OCI-LY7 (cell line): ENCODE measurements around the gene CINP. TPM values are rescaled to one million over a fixed set of nuclear protein-coding genes. Genes with fewer than 3 reads are reported as not detected.

ENCODE experiments used
- BruUV-seq: library from RNA; stranded (reverse); fragments of 400-500 nt; replicated peaks from 2 replicates; lab custom pipeline; 2021; lab: Mats Ljungman, UMichigan
- CTCF ChIA-PET: fragments of 300-600 bp; sonication (Branson Sonifier 250); formaldehyde crosslinking; loops from one replicate; lab custom pipeline; 2022; ENCODE audit warnings: antibody characterized with exemption; ENCODE audit not compliant: unreplicated experiment; lab: Charles Lee
- POLR2A ChIA-PET: fragments of 300-600 bp; sonication (Branson Sonifier 250); formaldehyde crosslinking; loops from one replicate; lab custom pipeline; 2022; ENCODE audit warnings: antibody characterized with exemption; lab: Charles Lee
- DNase-seq: peaks from one replicate; pipeline ENCODE4 v3.0.0-alpha.2; 2015; ENCODE audit warnings: low spot score
- H2AFZ ChIP-seq: fragments of 200-600 bp; sonication (generic), shearing (Covaris generic); 2 replicates; pipeline ENCODE4 v1.6.1; 2014; ENCODE audit warnings: mild to moderate bottlenecking, antibody characterized with exemption, low read length, moderate library complexity
- H3K27ac ChIP-seq: fragments of 200-600 bp; sonication (generic); 2 replicates; pipeline ENCODE4 v1.5.1; 2014; ENCODE audit warnings: mixed run types, low read depth, mild to moderate bottlenecking, moderate library complexity, low read length, inconsistent platforms; ENCODE audit not compliant: poor library complexity, severe bottlenecking
- H3K36me3 ChIP-seq: fragments of 200-600 bp; sonication (generic); 2 replicates; pipeline ENCODE4 v1.6.1; 2014; ENCODE audit warnings: mild to moderate bottlenecking, antibody characterized with exemption, low read length, moderate library complexity, mixed read lengths; ENCODE audit not compliant: insufficient read depth
- H3K4me1 ChIP-seq: fragments of 200-600 bp; sonication (generic); 2 replicates; pipeline ENCODE4 v1.5.1; 2014; ENCODE audit warnings: mild to moderate bottlenecking, low read length; ENCODE audit not compliant: insufficient read depth, poor library complexity, severe bottlenecking
- H3K4me2 ChIP-seq: fragments of 200-600 bp; sonication (generic); 2 replicates; pipeline ENCODE4 v1.6.1; 2014; ENCODE audit warnings: mild to moderate bottlenecking, low read length
- H3K4me3 ChIP-seq: fragments of 200-600 bp; sonication (generic); 2 replicates; pipeline ENCODE4 v1.5.1; 2014; ENCODE audit warnings: mild to moderate bottlenecking, low read depth, low read length; ENCODE audit not compliant: poor library complexity, severe bottlenecking
- H3K79me2 ChIP-seq: fragments of 200-600 bp; sonication (generic); 2 replicates; pipeline ENCODE4 v1.6.1; 2016; ENCODE audit warnings: low read depth, mild to moderate bottlenecking, low read length, moderate library complexity, mixed read lengths; ENCODE audit not compliant: insufficient read depth
- H3K9me2 ChIP-seq: fragments of 200-600 bp; sonication (generic); 2 replicates; pipeline ENCODE4 v1.6.1; 2016; ENCODE audit warnings: mild to moderate bottlenecking, low read length, mixed read lengths; ENCODE audit not compliant: insufficient read depth
- H3K9me3 ChIP-seq: fragments of 200-600 bp; sonication (generic); 2 replicates; pipeline ENCODE4 v1.6.1; 2014; ENCODE audit warnings: mild to moderate bottlenecking, mixed run types, low read length, mixed read lengths
- H4K20me1 ChIP-seq: fragments of 200-600 bp; sonication (generic); 2 replicates; pipeline ENCODE4 v1.6.1; 2014; ENCODE audit warnings: mild to moderate bottlenecking, antibody characterized with exemption, low read length, moderate library complexity, mixed read lengths; ENCODE audit not compliant: insufficient read depth
- EZH2phosphoT487 ChIP-seq: fragments of 200-600 bp; sonication (generic); IDR thresholded peaks from 2 replicates; pipeline ENCODE4 v1.6.1; 2018; ENCODE audit warnings: low read depth, borderline replicate concordance, mild to moderate bottlenecking, mixed run types, antibody characterized with exemption, low read length, moderate library complexity, mixed read lengths
- intact Hi-C: fragments of 100-400 bp; cut with micrococcal nuclease; formaldehyde crosslinking; loops from one replicate; pipeline ENCODE4 v1.10.0; 2022; ENCODE audit not compliant: unreplicated experiment
- total RNA-seq, 2 experiments: library from RNA; depleted of rRNA in 1 of 2; stranded (reverse); fragments of >200 nt in 1 of 2; shearing (Covaris generic) in 1 of 2; gene quantifications; 2 replicates each; pipeline ENCODE4 v1.2.3, GENCODE V29; 2014 to 2022
- TF ChIP-seq, protein P1 (sequence below): fragments of 200-600 bp; sonication (generic); conservative IDR thresholded peaks from 2 replicates; pipeline ENCODE4 v1.5.1; 2014; ENCODE audit warnings: mild to moderate bottlenecking, antibody characterized with exemption, low read length, moderate library complexity, mixed read lengths

Gene CINP
- total RNA-seq, 2 experiments from 2014 or later, result 28.2 to 29.8 TPM

DNA sequence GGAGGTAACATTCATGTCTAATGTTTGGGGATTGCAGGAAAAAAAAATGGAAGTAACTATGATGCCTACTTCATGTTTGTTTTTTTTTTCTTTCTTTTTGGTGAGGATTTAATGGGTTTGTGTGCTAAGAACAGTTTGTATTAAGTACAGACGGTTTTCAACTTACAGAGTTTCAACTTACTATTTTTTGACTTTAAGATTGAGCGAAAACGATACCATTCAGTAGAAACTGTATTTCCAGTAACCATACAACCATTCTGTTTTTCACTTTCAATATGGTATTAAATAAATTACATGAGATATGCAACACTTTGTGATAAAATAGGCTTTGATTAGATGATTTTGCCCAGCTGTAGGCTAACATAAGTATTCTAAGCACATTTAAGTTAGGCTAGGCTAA is 10.4 kb upstream of the CINP start:
- H3K79me2 ChIP-seq, result no peaks in the 10 kb centered on the region
- TF ChIP-seq EZH2phosphoT487, result no peak
- TF ChIP-seq, protein P1, sequence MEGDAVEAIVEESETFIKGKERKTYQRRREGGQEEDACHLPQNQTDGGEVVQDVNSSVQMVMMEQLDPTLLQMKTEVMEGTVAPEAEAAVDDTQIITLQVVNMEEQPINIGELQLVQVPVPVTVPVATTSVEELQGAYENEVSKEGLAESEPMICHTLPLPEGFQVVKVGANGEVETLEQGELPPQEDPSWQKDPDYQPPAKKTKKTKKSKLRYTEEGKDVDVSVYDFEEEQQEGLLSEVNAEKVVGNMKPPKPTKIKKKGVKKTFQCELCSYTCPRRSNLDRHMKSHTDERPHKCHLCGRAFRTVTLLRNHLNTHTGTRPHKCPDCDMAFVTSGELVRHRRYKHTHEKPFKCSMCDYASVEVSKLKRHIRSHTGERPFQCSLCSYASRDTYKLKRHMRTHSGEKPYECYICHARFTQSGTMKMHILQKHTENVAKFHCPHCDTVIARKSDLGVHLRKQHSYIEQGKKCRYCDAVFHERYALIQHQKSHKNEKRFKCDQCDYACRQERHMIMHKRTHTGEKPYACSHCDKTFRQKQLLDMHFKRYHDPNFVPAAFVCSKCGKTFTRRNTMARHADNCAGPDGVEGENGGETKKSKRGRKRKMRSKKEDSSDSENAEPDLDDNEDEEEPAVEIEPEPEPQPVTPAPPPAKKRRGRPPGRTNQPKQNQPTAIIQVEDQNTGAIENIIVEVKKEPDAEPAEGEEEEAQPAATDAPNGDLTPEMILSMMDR, result no peak
- H3K4me3 ChIP-seq, result no peak overlapping the region
- peaks cover 4% of the 10 kb centered on the region for H3K36me3 ChIP-seq
- H3K9me2 ChIP-seq, result no peaks in the 10 kb centered on the region
- H3K27ac ChIP-seq, result no peak overlapping the region
- POLR2A ChIA-PET, result no interaction called here
- H2AFZ ChIP-seq, result no peak overlapping the region
- no peaks in the 10 kb centered on the region for H3K9me3 ChIP-seq
- no peak for DNase-seq
- no TSS peak for BruUV-seq
- peaks cover 27% of the 10 kb centered on the region for H3K4me1 ChIP-seq
- no peak overlapping the region for H3K4me2 ChIP-seq
- H4K20me1 ChIP-seq, result no peaks in the 10 kb centered on the region
- CTCF ChIA-PET, result no interaction called here
- intact Hi-C loops, result no loop called here

DNA sequence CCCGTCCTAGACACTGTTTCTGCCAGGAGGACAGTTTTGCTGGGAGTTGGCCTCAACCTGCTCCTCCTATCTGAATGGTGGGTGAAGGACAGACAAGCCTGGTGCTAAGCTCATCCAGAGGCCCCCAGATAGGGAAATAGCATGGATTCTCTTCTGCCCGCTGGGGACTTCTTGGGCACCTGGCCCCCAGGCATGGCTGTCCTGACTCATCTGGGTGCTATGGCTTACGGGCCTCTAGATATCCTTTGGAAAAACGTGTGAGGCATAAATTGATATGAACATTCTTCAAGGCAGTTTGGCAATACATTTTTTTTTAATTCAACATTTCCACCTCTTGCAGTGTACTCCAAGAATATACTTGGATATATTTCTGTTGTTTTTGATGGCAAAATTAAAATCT is 8.7 kb upstream of the CINP start:
- TF ChIP-seq EZH2phosphoT487, result no peak
- TF ChIP-seq, protein P1, result no peak
- Histone ChIP-seq H3K4me2 (no peak overlapping the region), H4K20me1 (no peaks in the 10 kb centered on the region), H3K36me3 (no peaks in the 10 kb centered on the region), H3K79me2 (no peaks in the 10 kb centered on the region), H3K9me2 (no peaks in the 10 kb centered on the region), H3K27ac (no peak overlapping the region), H3K4me1 (peaks cover 38% of the 10 kb centered on the region), H2AFZ (no peak overlapping the region), H3K4me3 (no peak overlapping the region), H3K9me3 (no peaks in the 10 kb centered on the region)
- intact Hi-C loops, result no loop called here
- CTCF ChIA-PET, result interaction anchor here (1.0 to 1.1 kb wide), 2 partner anchors 15 to 67 kb away, joined by 3 read pairs; no protein-coding TSS in a partner anchor
- BruUV-seq, result no TSS peak
- POLR2A ChIA-PET, result interaction anchor here (0.8 to 2.1 kb wide), 2 partner anchors 9 to 54 kb away, joined by 3 to 7 read pairs; partner anchors contain the start of genes CINP and TECPR2
- no peak for DNase-seq

DNA sequence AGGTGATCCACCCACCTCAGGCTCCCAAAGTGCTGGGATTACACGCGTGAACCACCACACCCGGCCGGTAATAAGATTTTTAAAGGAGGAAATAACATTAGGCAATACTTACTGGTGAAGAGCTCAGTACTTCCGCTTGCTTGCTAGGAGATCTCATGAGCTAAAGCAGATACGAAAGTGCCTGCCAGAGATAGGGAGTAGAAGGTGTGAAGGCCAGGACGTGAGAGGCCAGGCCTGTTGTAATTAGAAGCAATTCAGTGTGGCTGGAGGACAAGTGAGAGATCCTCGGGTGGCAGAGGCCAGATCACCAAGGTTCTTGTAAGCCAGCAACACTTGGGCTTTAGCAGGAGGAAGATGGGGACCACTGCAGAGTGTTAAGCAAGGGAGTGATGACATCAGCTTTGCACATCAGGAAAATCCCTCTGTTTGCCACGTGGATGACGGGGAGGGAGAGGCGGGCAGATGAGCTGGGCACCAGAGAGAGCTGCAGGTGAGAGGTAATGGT is 7.7 kb upstream of the CINP start:
- Histone ChIP-seq H3K9me2 (no peaks in the 10 kb centered on the region), H3K4me3 (no peak overlapping the region), H3K36me3 (no peaks in the 10 kb centered on the region), H3K4me2 (peak overlapping the region; percentile 39), H3K79me2 (no peaks in the 10 kb centered on the region), H3K27ac (peak overlapping the region; percentile 31), H4K20me1 (no peaks in the 10 kb centered on the region), H2AFZ (peak overlapping the region; percentile 28; the same call in 1 of the 2 replicates), H3K4me1 (peaks cover 38% of the 10 kb centered on the region), H3K9me3 (no peaks in the 10 kb centered on the region)
- no TSS peak for BruUV-seq
- peak; percentile 69 for DNase-seq
- ChIA-PET CTCF (interaction anchor here (0.8 kb wide), 1 partner anchor 49 kb away, joined by 3 read pairs; no protein-coding TSS in a partner anchor), POLR2A (interaction anchor here (0.6 to 2.1 kb wide), 7 partner anchors 8 to 1027 kb away, joined by 3 to 7 read pairs (median 3); partner anchors contain the start of genes CINP and TECPR2)
- TF ChIP-seq EZH2phosphoT487, result no peak
- TF ChIP-seq, protein P1, result no peak
- intact Hi-C loops, result no loop called here
